ENCODE measurements around the gene SLC43A3.

DNA sequence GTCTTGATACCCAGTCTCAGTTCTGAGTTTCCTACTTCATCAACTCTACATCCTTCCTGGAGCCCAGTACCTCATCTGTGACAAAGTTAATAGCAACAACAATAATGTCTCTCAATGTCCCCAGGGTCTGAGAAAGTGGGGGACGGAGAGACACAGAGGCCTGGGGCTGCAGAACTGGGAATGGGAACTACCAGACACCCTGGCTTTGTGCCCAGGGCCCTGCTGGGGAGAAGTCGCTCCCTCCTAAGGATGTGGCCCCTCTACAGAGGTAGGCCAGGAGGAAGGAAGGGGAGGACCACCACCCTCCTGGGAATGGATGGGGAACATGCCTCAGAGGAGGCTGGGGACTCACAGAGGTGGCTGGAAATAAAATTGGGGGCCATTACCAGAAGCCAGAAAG is 51.4 kb downstream of the SLC43A3 start:
- TF ChIP-seq, protein P1, sequence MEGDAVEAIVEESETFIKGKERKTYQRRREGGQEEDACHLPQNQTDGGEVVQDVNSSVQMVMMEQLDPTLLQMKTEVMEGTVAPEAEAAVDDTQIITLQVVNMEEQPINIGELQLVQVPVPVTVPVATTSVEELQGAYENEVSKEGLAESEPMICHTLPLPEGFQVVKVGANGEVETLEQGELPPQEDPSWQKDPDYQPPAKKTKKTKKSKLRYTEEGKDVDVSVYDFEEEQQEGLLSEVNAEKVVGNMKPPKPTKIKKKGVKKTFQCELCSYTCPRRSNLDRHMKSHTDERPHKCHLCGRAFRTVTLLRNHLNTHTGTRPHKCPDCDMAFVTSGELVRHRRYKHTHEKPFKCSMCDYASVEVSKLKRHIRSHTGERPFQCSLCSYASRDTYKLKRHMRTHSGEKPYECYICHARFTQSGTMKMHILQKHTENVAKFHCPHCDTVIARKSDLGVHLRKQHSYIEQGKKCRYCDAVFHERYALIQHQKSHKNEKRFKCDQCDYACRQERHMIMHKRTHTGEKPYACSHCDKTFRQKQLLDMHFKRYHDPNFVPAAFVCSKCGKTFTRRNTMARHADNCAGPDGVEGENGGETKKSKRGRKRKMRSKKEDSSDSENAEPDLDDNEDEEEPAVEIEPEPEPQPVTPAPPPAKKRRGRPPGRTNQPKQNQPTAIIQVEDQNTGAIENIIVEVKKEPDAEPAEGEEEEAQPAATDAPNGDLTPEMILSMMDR (IDR thresholded peaks at IDR 0.05; ENCODE audit: low read depth, low read length): no peak
- no peak for TF ChIP-seq EZH2phosphoT487 (IDR thresholded peaks at IDR 0.05; ENCODE audit: low read depth)

Measured in OCI-LY3 (cell line).